ENCODE data around the gene BMP7.
"Not testable (repeated sequence)": the region's sequence is repeated elsewhere in the genome, so short reads cannot be mapped to it uniquely, and the experiment has no call there.

The BMP7 gene

DNA sequence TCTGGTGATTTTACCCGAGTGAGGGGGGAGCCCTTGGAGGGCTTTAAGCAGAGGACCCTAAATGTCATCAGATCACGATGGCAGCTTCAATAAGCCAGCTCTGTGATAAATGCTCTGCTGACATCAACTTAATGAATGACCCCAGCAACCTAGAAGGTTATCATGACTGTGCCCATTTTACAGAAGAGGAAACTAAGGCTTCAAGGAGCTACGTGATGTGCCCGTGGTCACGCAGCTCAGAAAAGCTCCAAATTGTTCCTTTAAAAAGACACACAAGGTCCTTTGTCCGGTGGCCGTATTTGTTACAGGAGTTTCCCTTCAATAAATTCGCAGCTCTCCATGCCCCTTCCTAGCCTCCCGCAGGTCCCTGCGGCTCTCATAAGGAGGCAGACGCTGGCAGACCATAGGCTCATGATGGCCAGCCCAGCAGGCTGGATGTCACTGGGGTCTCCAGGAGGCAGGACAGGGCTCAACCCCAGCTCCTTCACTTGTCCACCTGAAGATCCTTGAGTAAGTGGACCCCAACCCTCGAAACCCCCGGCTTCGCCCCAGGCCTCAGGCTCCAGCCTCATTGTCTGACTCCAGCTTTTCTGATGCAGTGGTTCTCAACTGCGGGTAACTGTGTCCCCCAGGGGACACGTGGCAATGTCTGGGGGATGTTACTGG lies 106.4 kb downstream of the BMP7 start:
- H3K9me3 ChIP-seq, result no peaks in the 10 kb centered on the region
- no peak for DNase-seq
- H3K4me3 ChIP-seq (ENCODE audit: low read depth, low read length), result no peak overlapping the region
- no peaks in the 10 kb centered on the region for H3K27me3 ChIP-seq
- H3K4me1 ChIP-seq, result no peaks in the 10 kb centered on the region
- TF ChIP-seq, protein P1, sequence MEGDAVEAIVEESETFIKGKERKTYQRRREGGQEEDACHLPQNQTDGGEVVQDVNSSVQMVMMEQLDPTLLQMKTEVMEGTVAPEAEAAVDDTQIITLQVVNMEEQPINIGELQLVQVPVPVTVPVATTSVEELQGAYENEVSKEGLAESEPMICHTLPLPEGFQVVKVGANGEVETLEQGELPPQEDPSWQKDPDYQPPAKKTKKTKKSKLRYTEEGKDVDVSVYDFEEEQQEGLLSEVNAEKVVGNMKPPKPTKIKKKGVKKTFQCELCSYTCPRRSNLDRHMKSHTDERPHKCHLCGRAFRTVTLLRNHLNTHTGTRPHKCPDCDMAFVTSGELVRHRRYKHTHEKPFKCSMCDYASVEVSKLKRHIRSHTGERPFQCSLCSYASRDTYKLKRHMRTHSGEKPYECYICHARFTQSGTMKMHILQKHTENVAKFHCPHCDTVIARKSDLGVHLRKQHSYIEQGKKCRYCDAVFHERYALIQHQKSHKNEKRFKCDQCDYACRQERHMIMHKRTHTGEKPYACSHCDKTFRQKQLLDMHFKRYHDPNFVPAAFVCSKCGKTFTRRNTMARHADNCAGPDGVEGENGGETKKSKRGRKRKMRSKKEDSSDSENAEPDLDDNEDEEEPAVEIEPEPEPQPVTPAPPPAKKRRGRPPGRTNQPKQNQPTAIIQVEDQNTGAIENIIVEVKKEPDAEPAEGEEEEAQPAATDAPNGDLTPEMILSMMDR (IDR thresholded peaks at IDR 0.05; ENCODE audit: low read depth, low read length), result no peak
- H3K36me3 ChIP-seq, result no peaks in the 10 kb centered on the region

DNA sequence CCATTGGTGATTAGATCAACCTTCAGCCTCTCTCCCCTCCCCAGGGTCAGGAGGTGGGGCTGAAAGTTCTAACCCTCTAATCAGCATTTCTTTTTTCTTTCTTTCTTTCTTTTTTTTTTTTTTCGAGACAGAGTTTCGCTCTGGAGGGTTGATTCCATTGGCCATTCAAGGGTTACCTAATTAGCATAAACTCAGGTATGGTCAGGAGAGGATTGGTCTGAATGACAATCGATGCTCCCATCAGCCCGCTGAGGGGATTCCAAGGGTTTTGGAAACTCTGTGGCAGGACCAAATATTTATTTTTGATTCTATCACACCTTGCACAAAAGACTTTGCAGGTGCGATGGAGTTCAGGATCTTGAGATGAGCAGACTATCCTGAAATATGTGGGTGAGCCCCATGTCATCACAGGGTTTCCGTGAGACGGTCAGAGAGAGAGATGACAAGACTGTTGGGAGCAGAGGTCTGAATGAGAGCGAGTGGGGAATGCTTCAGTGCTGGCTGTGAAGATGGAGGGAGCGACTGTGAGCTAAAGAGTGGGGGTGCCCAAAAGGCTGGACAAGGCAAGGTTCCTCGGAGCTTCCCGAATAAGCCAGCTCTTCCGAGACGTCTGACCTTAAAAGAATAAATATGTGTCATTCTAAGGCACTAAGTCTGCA lies 107.1 kb downstream of the BMP7 start:
- TF ChIP-seq, protein P1 (IDR thresholded peaks at IDR 0.05; ENCODE audit: low read depth, low read length), result no peak
- no peak overlapping the region for H3K4me3 ChIP-seq (ENCODE audit: low read depth, low read length)
- DNase-seq, result no peak
- H3K36me3 ChIP-seq, result no peaks in the 10 kb centered on the region
- H3K27me3 ChIP-seq, result no peaks in the 10 kb centered on the region
- no peaks in the 10 kb centered on the region for H3K9me3 ChIP-seq
- H3K4me1 ChIP-seq, result no peaks in the 10 kb centered on the region

DNA sequence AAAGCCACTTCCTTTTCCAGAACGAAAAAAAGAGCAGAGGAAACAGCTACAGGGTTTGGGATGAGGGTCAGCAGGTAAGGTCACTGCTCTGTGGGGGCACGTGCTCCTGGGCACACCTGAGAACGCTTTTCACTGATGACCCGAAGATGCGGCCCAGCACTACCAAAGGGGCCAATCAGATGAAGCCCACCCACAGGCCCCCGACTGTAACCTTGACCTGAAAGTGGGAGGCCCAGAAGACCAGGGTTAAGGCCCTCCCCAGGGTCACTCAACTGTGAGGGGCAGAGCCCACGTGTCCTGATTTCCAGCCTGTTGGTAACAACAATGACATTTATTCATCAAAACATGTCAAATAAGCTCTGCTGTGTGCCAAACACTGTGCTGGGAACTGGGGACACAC lies 108.0 kb downstream of the BMP7 start:
- Histone ChIP-seq H3K27me3 (no peaks in the 10 kb centered on the region), H3K9me3 (no peaks in the 10 kb centered on the region)

DNA sequence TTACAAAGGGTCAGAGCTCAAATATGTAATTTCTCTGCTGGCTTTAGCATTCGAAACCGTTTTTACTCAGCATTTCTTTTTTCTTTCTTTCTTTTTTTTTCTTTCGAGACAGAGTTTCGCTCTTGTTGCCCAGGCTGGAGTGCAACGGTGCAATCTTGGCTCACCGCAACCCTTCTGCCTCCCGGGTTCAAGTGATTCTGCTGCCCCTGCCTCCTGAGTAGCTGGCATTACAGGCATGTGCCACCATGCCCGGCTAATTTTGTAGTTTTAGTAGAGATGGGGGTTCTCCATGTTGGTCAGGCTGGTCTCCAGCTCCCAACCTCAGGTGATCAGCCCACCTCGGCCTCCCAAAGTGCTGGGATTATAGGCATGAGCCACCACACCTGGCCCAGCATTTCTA lies 108.7 kb downstream of the BMP7 start:
- H3K4me3 ChIP-seq (ENCODE audit: low read depth, low read length); H3K36me3 ChIP-seq; DNase-seq; H3K27me3 ChIP-seq; H3K4me1 ChIP-seq; H3K9me3 ChIP-seq: not testable (repeated sequence)

More for the DNA sequence above, 108.0 kb downstream of the BMP7 start:
- no peak overlapping the region for H3K4me3 ChIP-seq (ENCODE audit: low read depth, low read length)
- no peaks in the 10 kb centered on the region for H3K4me1 ChIP-seq
- DNase-seq, result no peak
- H3K36me3 ChIP-seq, result no peaks in the 10 kb centered on the region
- TF ChIP-seq, protein P1 (IDR thresholded peaks at IDR 0.05; ENCODE audit: low read depth, low read length), result no peak

DNA sequence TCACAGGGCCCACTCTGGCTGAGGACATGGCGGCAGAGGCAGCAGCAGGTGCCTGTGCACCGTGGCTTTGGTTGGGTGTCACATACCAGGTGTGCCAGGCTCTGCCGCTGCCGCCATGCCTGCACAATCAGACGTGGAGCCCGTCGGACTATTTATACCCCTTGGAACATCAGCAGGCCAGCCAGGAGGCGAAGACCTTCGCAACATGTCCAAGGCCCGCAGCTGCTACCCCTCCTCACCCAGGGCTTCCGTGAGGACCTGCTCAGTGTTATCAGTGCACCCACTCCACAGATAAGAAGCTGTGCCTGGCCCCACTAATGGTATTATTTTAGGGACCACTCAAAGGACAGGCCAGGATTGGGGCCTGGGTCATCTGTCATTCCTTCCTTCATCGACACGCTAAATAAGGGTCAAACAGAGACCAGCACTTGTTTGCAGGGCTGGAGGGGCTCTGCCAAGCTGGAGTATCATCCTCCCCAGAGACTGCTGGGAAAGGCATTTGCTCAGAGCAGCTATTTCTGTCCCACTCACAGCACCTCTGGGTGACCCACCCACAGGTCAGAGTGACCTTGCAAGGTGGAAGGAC lies 109.2 kb downstream of the BMP7 start:
- no peaks in the 10 kb centered on the region for H3K36me3 ChIP-seq
- H3K4me3 ChIP-seq (ENCODE audit: low read depth, low read length), result no peak overlapping the region
- DNase-seq, result no peak
- no peaks in the 10 kb centered on the region for H3K4me1 ChIP-seq
- TF ChIP-seq, protein P1 (IDR thresholded peaks at IDR 0.05; ENCODE audit: low read depth, low read length), result no peak
- H3K27me3 ChIP-seq, result no peaks in the 10 kb centered on the region
- H3K9me3 ChIP-seq, result no peaks in the 10 kb centered on the region

DNA sequence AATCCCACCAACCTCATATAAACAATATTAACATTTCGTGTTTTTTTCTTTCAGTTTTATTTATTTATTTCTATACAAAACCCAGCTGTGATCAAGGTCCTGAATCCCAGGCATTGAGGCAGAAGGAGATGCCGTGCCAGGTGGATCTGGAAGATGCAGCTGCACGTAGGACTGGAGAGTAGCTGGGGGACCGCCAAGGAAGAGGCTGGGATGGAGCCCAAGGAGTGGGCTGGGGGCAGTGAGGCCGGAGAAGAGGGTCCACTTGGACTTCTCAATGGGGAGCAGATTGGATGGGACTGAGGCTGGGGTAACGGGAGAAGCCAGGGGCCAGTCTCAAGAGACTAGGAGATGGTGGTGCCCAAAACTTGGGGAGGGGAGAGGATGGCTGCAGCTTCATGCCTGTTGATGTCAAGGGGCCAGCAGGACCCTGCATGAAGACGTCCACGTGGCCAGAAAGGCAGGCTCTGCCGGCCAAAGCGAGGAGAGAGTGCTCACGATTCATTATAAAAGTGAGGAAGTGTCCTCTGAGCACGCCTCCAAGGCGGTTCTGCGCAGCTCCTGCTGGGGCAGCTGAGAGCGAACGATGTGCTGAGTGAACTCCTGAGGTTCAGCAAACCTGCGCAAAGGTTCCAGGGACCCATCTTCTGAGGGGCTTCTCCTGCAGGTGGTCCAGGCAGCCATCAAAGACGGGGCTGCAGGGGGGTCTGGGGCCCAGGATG lies 110.3 kb downstream of the BMP7 start:
- no peak overlapping the region for H3K4me3 ChIP-seq (ENCODE audit: low read depth, low read length)
- no peaks in the 10 kb centered on the region for H3K9me3 ChIP-seq
- no peaks in the 10 kb centered on the region for H3K27me3 ChIP-seq
- H3K4me1 ChIP-seq, result no peaks in the 10 kb centered on the region
- no peaks in the 10 kb centered on the region for H3K36me3 ChIP-seq
- TF ChIP-seq, protein P1 (IDR thresholded peaks at IDR 0.05; ENCODE audit: low read depth, low read length), result no peak
- DNase-seq, result no peak

Data from BE2C (cell line).